GM21717 (cell line): Measurements from ENCODE around the gene SIGLEC10.
A peak's percentile ranks its signal among the peaks of the same experiment; 100 is the strongest.
"Not testable (repeated sequence)": the region's sequence is repeated elsewhere in the genome, so short reads cannot be mapped to it uniquely, and the experiment has no call there.

Experiments
- ATAC-seq: cut with Tn5 transposase; IDR thresholded peaks from one replicate; pipeline ENCODE4 v1.9.1; 2021; ENCODE audit warnings: mild to moderate bottlenecking, moderate library complexity; ENCODE audit not compliant: unreplicated experiment

The SIGLEC10 gene

GRCh38 chr19:51417107-51417809, at the start of gene SIGLEC10:
TSS of gene SIGLEC10 (minus strand) at chr19:51417642. CDS start at chr19:51417581, 61 bp downstream.
- peak; percentile 55 for ATAC-seq

GRCh38 chr19:51466723-51467122, 49.3 kb upstream of the SIGLEC10 start:
- ATAC-seq, result no peak

- ATAC-seq, result not testable (repeated sequence)
Measured at GRCh38 chr19:51463976-51464581, 46.6 kb upstream of the SIGLEC10 start.

DNA sequence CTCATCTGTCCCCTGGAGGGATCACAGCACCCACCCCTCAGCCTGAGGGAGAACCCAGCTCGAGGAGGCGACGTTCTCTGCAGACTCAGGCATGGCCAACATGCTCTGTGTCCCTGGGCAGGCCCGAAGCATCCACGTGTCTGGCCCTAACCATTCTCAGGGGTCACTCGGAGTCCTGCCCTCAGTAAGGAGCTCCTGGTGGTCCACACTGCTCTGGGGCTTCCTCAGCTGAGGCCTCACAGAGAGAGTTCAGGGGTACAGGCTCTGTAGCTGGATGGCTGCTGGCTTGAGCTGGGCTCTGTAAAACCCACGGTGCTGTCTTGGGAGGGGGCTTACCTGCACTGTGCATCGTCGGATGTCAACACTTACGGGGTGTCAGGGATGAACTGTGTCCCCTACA, 45.2 kb upstream of the SIGLEC10 start:
- no peak for ATAC-seq

GRCh38 chr19:51462276-51462675, 44.8 kb upstream of the SIGLEC10 start:
- no peak for ATAC-seq

- no peak for ATAC-seq
Measured at GRCh38 chr19:51461723-51462161, 44.3 kb upstream of the SIGLEC10 start.

- no peak for ATAC-seq
Measured at GRCh38 chr19:51460164-51460992, 42.9 kb upstream of the SIGLEC10 start.

- ATAC-seq, result no peak
Measured at GRCh38 chr19:51458899-51459505, 41.6 kb upstream of the SIGLEC10 start.

DNA sequence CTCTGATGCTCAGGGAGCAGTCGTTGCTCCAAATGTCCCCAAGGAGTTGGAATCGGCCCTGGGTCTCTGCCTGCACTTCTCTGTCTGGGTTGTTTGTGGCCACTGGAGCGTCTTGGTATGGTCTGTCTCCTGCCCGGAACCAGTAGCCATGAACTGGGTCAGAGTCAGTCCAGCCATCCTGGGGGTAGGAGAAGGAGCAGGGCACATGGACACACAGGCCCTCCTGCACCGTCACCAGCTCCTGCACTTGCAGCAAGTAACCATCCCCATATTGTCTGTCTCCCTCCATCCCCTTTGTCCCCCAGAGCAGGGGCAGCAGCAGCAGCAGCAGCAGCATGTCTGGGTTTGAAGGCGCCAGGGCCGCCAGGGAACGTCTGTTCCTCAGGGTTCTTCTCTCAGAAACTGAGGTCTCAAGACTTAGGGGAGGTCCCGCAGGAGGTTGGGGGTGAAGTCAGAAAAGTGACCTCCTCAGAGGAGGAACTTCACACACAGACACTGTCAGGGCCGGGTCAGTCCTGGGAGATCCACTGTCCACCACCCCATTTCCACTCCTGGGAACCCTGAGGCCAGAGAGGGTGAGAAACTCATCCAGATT, 40.7 kb upstream of the SIGLEC10 start, which contains the start of gene SIGLEC8:
SIGLEC8 (minus strand) TSS at position 404 of the 595 bp plus-strand sequence; CDS start at position 337, 67 bp downstream.
- no peak for ATAC-seq

DNA sequence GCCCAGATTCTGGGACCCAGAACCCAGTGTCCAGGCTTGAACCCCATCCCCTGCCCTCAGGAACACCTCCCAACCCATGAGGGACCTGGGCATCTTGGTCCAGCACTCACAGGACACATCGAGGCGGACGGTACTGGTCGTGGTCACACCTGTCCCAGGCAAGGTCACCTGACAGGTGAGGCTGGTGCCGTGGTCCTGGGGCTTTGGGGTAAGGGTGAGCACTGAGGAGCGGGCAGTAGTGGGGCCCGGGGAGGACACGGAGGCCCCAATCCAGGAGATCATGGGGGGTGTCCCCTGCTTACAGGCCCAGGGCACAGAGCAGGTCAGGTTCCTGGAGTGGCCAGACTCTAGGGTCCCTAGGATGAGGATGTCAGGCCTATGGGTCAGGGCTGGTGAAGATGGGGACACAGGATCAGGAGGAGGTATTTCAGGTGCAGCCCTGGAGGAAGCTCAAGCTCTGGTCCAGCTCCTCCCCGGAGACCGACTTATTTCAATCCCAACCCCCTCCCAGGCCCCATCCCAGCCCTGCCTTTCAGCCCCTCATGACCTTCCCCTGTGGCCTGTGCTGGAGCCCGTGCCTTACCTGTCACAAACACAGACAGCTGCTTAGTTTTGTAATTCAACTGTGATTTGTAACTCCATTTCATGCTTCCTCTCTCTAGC, 40.0 kb upstream of the SIGLEC10 start:
- no peak for ATAC-seq

GRCh38 chr19:51456541-51457290, 39.3 kb upstream of the SIGLEC10 start:
- no peak for ATAC-seq

- ATAC-seq, result no peak
Measured at GRCh38 chr19:51450730-51451307, 33.4 kb upstream of the SIGLEC10 start.

DNA sequence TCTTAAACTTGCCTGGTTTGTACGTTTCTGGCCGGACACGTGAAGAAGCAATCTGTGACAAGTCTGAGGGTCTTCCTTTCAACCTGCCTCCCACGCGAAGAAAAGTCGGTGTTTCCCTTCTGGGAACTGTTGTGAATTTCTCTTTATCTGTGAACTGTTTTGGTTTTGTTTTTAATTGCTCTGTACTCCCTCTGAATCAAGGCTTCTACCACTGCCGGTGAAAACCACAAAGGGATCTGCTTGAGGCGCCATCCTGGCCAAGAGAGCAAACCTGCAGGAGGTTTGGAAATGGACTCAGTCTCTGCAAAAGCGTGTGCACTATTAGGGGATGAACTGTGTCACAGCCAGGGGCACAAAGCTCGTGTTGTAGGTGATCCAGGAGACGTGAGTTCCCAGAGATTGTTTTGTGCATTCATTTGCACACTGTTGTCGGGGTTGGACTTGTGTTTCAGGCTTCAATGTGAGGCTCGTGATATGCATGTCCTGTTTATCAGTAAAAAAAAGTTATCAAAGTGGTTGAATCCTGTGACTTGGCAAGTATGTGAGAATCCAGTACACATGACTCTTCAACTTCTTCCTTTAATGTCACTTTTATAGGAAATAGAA, 31.1 kb upstream of the SIGLEC10 start:
- ATAC-seq, result no peak

- no peak for ATAC-seq
Measured at GRCh38 chr19:51448011-51448410, 30.6 kb upstream of the SIGLEC10 start.

- ATAC-seq, result not testable (repeated sequence)
Measured at GRCh38 chr19:51447510-51447909, 30.1 kb upstream of the SIGLEC10 start.

GRCh38 chr19:51441410-51442390, 24.3 kb upstream of the SIGLEC10 start:
- peak; percentile 75 for ATAC-seq

DNA sequence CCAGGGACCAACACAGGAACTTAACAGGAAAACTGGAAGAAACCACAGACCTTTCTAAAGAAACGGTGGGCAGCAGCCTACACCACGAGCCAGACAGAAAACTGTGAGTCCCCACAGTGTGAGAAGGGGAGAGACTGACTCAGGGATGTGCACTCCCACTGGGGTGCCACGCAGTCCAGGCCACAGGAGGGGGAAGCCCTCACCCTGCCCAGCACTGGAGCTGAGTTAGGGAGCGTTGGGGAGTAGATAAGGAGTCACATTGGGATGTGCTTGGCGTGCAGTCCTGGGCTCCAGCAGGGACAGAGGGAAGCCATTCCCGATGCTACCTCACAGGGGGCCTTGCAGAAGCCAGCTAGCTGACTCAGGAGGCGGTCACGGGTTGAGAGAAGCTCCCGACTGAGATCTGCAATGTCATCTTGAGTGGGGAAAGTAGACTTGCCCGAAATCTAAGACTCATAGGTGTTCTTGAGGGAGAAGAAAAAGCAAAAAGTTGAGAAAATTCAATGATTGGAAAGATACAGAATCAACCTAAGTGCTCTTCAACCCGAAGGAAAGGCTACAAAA, 23.5 kb upstream of the SIGLEC10 start:
- no peak for ATAC-seq
